Fibroblast of skin of right quadriceps (primary cell): ENCODE measurements around the gene DPCD.
A peak's percentile ranks its signal among the peaks of the same experiment; 100 is the strongest.
"Not testable (repeated sequence)": the region's sequence is repeated elsewhere in the genome, so short reads cannot be mapped to it uniquely, and the experiment has no call there.

Experiments used
- DNase-seq: peaks from one replicate; pipeline ENCODE4 v3.0.0-alpha.2; 2013

DPCD gene

GRCh38 chr10:101588879-101589278 lies 758 bp downstream of the DPCD start:
- DNase-seq, result peak; percentile 18

- DNase-seq, result not testable (repeated sequence)
These were observed 5.2 kb downstream of the DPCD start for GRCh38 chr10:101593331-101593730.

GRCh38 chr10:101595591-101596433 lies 7.7 kb downstream of the DPCD start:
- DNase-seq, result peak; percentile 63

- no peak for DNase-seq
These were observed 9.2 kb downstream of the DPCD start for GRCh38 chr10:101597091-101597900.

- DNase-seq, result no peak
These were observed 13.4 kb downstream of the DPCD start for GRCh38 chr10:101601541-101601940.

- DNase-seq, result peak; percentile 63
These were observed 14.8 kb downstream of the DPCD start for GRCh38 chr10:101602761-101603398.

GRCh38 chr10:101607124-101607523 lies 19.0 kb downstream of the DPCD start:
- no peak for DNase-seq

- peak; percentile 8 for DNase-seq
These were observed 21.4 kb downstream of the DPCD start for GRCh38 chr10:101609481-101609880.

- DNase-seq, result no peak
These were observed 23.2 kb downstream of the DPCD start for GRCh38 chr10:101611096-101611905.

- no peak for DNase-seq
These were observed 24.0 kb downstream of the DPCD start for GRCh38 chr10:101612086-101612485.

- no peak for DNase-seq
These were observed 24.8 kb downstream of the DPCD start for GRCh38 chr10:101612872-101613271.

- DNase-seq, result no peak
These were observed 25.5 kb downstream of the DPCD start for GRCh38 chr10:101613646-101614045.

GRCh38 chr10:101614663-101615524 lies 26.8 kb downstream of the DPCD start:
- no peak for DNase-seq

GRCh38 chr10:101615525-101616116 lies 27.5 kb downstream of the DPCD start:
- DNase-seq, result no peak

- DNase-seq, result no peak
These were observed 28.4 kb downstream of the DPCD start for GRCh38 chr10:101616415-101617101.

- no peak for DNase-seq
These were observed 29.1 kb downstream of the DPCD start for GRCh38 chr10:101617102-101617823.

- DNase-seq, result no peak
These were observed 29.9 kb downstream of the DPCD start for GRCh38 chr10:101617824-101618568.

- DNase-seq, result no peak
These were observed 30.8 kb downstream of the DPCD start for GRCh38 chr10:101618871-101619270.

- DNase-seq, result no peak
These were observed 31.9 kb downstream of the DPCD start for GRCh38 chr10:101619983-101620382.
